ENCODE data around the gene CHMP2A. TPM values are rescaled to one million over a fixed set of nuclear protein-coding genes. Genes with fewer than 3 reads are reported as not detected.
A peak's percentile ranks its signal among the peaks of the same experiment; 100 is the strongest.

CHMP2A gene
- 14.9 and 17.2 TPM in 2 replicates for total RNA-seq (2013; cell fraction: nucleolus; rRNA removed)
- total RNA-seq (2014; rRNA removed) (89.3 and 92.8 TPM in 2 replicates), total RNA-seq (2014; rRNA removed; fragmentation: Illumina TruSeq; extraction: Trizol) (89.3 and 95.0 TPM in 2 replicates), total RNA-seq (2021) (98.5 and 105 TPM in 2 replicates), polyA plus RNA-seq (2011; rRNA removed) (92.3 and 102 TPM in 2 replicates), polyA plus RNA-seq (2014; fragmentation: Illumina TruSeq; extraction: Trizol) (85.9 and 117 TPM in 2 replicates), polyA plus RNA-seq (2014; fragmentation: Nextera tagmentation; extraction: Ambion mirVana) (100 to 1,000 TPM in 1 of 2 experiments, 10 to 100 TPM in 1; 69.5 to 117 TPM), polyA plus RNA-seq (2014; rRNA removed) (168 and 172 TPM in 2 replicates), polyA plus RNA-seq (2016; fragmentation: Nextera tagmentation; extraction: Ambion mirVana) (100 to 1,000 TPM; 136 to 147 TPM), polyA minus RNA-seq (2011; rRNA and poly(A)+ RNA removed) (101 and 130 TPM in 2 replicates), Bru-seq, nascent RNA (percentile 80 among the genes with signal in this experiment), BruChase-seq, experiment 1, labeled RNA remaining after a 6-hour chase (percentile 95 among the genes with signal in this experiment), BruChase-seq, experiment 2, labeled RNA remaining after a 2-hour chase (percentile 90 among the genes with signal in this experiment)
- 83.1 TPM for polyA plus RNA-seq (2011; ENCODE audit: low read depth)
- 130 and 146 TPM in 2 replicates for polyA plus RNA-seq (2011; cell fraction: cytosol; rRNA removed)
- 107 and 114 TPM in 2 replicates for polyA plus RNA-seq (2011; cell fraction: nucleus; rRNA removed)
- 117 and 138 TPM in 2 replicates for polyA plus RNA-seq (2012)
- 36.1 and 36.4 TPM in 2 replicates for polyA minus RNA-seq (2011; cell fraction: cytosol; rRNA and poly(A)+ RNA removed)
- 20.6 and 31.1 TPM in 2 replicates for polyA minus RNA-seq (2011; cell fraction: nucleus; rRNA and poly(A)+ RNA removed)
- long read RNA-seq, experiment 1, transcript CHMP2A-206 (5 exons, 1,178 nt), result minor isoform, 5 of 63 reads
- long read RNA-seq, experiment 1, transcript CHMP2A-201 (6 exons, 913 nt), result major isoform, 39 of 63 reads
- long read RNA-seq, experiment 1, transcript CHMP2A-208 (6 exons, 885 nt), result minor isoform, 13 of 63 reads
- long read RNA-seq, experiment 1, partial matches to known transcripts, result 2 of 63 reads
- long read RNA-seq, experiment 1, other reads (novel, unspliced or antisense), result 4 of 63 reads
- long read RNA-seq, experiment 2, transcript CHMP2A-201 (6 exons, 913 nt), result major isoform, 109 of 148 reads
- long read RNA-seq, experiment 2, transcript CHMP2A-206 (5 exons, 1,178 nt), result minor isoform, 10 of 148 reads
- long read RNA-seq, experiment 2, transcript CHMP2A-208 (6 exons, 885 nt), result minor isoform, 21 of 148 reads
- long read RNA-seq, experiment 2, partial matches to known transcripts, result 2 of 148 reads
- long read RNA-seq, experiment 2, other reads (novel, unspliced or antisense), result 6 of 148 reads

- no peaks in the 10 kb centered on the region; the same call in 1 of the 2 replicates for H4K20me1 ChIP-seq (ENCODE audit: control insufficient read depth, insufficient read depth)
- peak within 1 kb of the TSS; percentile 98 for H3K4me2 ChIP-seq (ENCODE audit: control insufficient read depth, insufficient read depth)
- POLR2A ChIA-PET, result interaction anchor here (0.9 to 3.1 kb wide), 12 partner anchors 10 to 174 kb away, joined by 3 to 41 read pairs (median 6); partner anchors contain the start of genes MZF1, TRIM28, ZBTB45 and ZNF837
- peak; percentile 58 for ATAC-seq
- H3K79me2 ChIP-seq (ENCODE audit: control insufficient read depth, insufficient read depth, low read length), result peaks cover 43% of the 10 kb centered on the region
- H3K9me3 ChIP-seq (replicated peaks; ENCODE audit: control insufficient read depth, insufficient read depth, low read length), result no peaks in the 10 kb centered on the region
- H3K4me1 ChIP-seq (ENCODE audit: control insufficient read depth, insufficient read depth, low read length), result peaks cover 28% of the 10 kb centered on the region
- peak within 1 kb of the TSS; percentile 82 for H3K9ac ChIP-seq (ENCODE audit: control insufficient read depth, insufficient read depth, low read length)
- SMC1A ChIA-PET (ENCODE audit: uncharacterized antibody, unreplicated experiment), result interaction anchor here (1.0 to 2.9 kb wide), 6 partner anchors 10 to 192 kb away, joined by 3 to 21 read pairs (median 10); partner anchors contain the start of genes TRIM28, ZBTB45 and ZNF497
- FAIRE-seq, result peak; percentile 98
- H3K36me3 ChIP-seq (ENCODE audit: control insufficient read depth in 2 of 2, insufficient read depth in 2 of 2, low read length in 1 of 2), result peaks cover 8 to 28% of the 10 kb centered on the region in 2 experiments; a peak in 3 of 4 replicates
- intact Hi-C loops (cut with micrococcal nuclease; ENCODE audit: unreplicated experiment) (loop anchor here (1.0 kb wide), 1 partner anchor 10 kb away; the partner anchor contains the start of gene TRIM28), in situ Hi-C loops (cut with MboI) (no loop called here)
- WGBS (ENCODE audit: insufficient coverage, insufficient replicate concordance, low lambda C conversion rate, missing lambda C conversion rate), result 1% methylated on average over 69 of the region's 69 CpGs
- peak; percentile 85 for DNase-seq (ENCODE audit: low read depth, low spot score)
- CTCF ChIA-PET, result interaction anchor here (0.7 to 3.9 kb wide), 7 partner anchors 13 to 41 kb away, joined by 3 to 37 read pairs (median 4); partner anchors contain the start of gene ZBTB45
- H2AFZ ChIP-seq (ENCODE audit: control insufficient read depth, low read depth, low read length), result peak within 1 kb of the TSS; percentile 86
- RAD21 ChIA-PET (ENCODE audit: unreplicated experiment), result interaction anchor here (0.6 to 1.9 kb wide), 8 partner anchors 9 to 36 kb away, joined by 3 to 13 read pairs (median 3); partner anchors contain the start of genes TRIM28 and ZBTB45
- BruUV-seq (replicated peaks), result no TSS peak
- no peaks in the 10 kb centered on the region for H3K27me3 ChIP-seq (replicated peaks in 1 of 2; ENCODE audit: control insufficient read depth in 2 of 2, insufficient read depth in 2 of 2, low read length in 1 of 2)
- peak within 1 kb of the TSS; percentile 93 for H3K27ac ChIP-seq (ENCODE audit: control insufficient read depth, insufficient read depth)
- H3K4me3 ChIP-seq, result peak within 1 kb of the TSS; percentile 94
- TF ChIP-seq NFXL1 (IDR thresholded peaks at IDR 0.05; ENCODE audit: borderline replicate concordance) (no peak), PML (IDR thresholded peaks at IDR 0.05; ENCODE audit: low read length) (no peak), DPF2 (IDR thresholded peaks at IDR 0.05) (0 out of 2 replicates have a peak, but pooled peaks have one; percentile 64), ESRRA (IDR thresholded peaks at IDR 0.05; ENCODE audit: low read length) (no peak), HCFC1 (IDR thresholded peaks at IDR 0.05; ENCODE audit: low read length) (peak; percentile 72), EED (IDR thresholded peaks at IDR 0.05; ENCODE audit: low read depth) (peak; percentile 40; the same call in 1 of the 2 replicates), KDM1A (IDR thresholded peaks at IDR 0.05; ENCODE audit: borderline replicate concordance) (no peak), SRF (IDR thresholded peaks at IDR 0.05; ENCODE audit: low read depth in 2 of 2, low read length in 2 of 2) (peak in 1 of 2 experiments; percentile 47; a peak in 1 of 4 replicates), ZBTB40 (IDR thresholded peaks at IDR 0.05; ENCODE audit: borderline replicate concordance) (peak; percentile 97), ASH2L (IDR thresholded peaks at IDR 0.05; ENCODE audit: borderline replicate concordance, low read depth) (0 out of 2 replicates have a peak, but pooled peaks have one; percentile 59)
- TF ChIP-seq, protein P1, sequence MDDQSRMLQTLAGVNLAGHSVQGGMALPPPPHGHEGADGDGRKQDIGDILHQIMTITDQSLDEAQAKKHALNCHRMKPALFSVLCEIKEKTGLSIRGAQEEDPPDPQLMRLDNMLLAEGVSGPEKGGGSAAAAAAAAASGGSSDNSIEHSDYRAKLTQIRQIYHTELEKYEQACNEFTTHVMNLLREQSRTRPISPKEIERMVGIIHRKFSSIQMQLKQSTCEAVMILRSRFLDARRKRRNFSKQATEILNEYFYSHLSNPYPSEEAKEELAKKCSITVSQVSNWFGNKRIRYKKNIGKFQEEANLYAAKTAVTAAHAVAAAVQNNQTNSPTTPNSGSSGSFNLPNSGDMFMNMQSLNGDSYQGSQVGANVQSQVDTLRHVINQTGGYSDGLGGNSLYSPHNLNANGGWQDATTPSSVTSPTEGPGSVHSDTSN (IDR thresholded peaks at IDR 0.05; ENCODE audit: insufficient replicate concordance, low read depth, low read length), result peak; percentile 32
Observed at GRCh38 chr19:58554494-58555368, at the start of gene CHMP2A. CHMP2A (minus strand) TSS chr19:58555105; CDS start chr19:58554212, 893 bp downstream.

All from GM12878 (cell line).